ENCODE measurements around the gene OPTN.
"Not testable (repeated sequence)": the region's sequence is repeated elsewhere in the genome, so short reads cannot be mapped to it uniquely, and the experiment has no call there.

Gene OPTN

DNA sequence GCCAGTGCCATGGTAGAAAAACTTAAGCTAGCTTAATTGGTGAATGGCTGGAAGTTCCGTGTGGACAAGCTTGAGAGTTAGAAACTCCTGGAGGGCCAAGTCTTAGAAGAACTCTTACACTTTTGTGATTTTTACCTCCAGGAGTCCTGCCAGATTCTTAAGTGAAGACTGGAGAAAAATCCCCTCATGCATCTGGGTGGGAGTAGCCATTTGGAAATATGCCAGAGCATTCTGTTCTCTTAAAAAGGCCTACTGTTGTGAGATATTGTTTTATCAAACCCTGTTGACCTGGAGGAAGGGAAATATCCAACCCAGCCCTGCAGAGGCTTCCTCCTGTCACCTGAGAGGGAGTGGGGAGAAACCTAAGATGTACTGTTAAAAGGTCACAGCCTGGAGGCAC, 43.8 kb downstream of the OPTN start:
- Histone ChIP-seq H3K27ac (no peak overlapping the region), H3K4me3 (ENCODE audit: low read depth, low read length) (no peak overlapping the region), H3K4me1 (no peaks in the 10 kb centered on the region), H3K4me2 (ENCODE audit: low read length) (no peak overlapping the region), H3K9me3 (ENCODE audit: control insufficient read depth, low read length) (no peaks in the 10 kb centered on the region), H3K79me2 (no peaks in the 10 kb centered on the region), H3K36me3 (ENCODE audit: control insufficient read depth, insufficient read depth, low read length) (no peaks in the 10 kb centered on the region), H3K27me3 (ENCODE audit: control insufficient read depth, insufficient read depth, low read length) (no peaks in the 10 kb centered on the region), H2AFZ (no peak overlapping the region), H3K9ac (no peak overlapping the region)
- TF ChIP-seq, protein P1, sequence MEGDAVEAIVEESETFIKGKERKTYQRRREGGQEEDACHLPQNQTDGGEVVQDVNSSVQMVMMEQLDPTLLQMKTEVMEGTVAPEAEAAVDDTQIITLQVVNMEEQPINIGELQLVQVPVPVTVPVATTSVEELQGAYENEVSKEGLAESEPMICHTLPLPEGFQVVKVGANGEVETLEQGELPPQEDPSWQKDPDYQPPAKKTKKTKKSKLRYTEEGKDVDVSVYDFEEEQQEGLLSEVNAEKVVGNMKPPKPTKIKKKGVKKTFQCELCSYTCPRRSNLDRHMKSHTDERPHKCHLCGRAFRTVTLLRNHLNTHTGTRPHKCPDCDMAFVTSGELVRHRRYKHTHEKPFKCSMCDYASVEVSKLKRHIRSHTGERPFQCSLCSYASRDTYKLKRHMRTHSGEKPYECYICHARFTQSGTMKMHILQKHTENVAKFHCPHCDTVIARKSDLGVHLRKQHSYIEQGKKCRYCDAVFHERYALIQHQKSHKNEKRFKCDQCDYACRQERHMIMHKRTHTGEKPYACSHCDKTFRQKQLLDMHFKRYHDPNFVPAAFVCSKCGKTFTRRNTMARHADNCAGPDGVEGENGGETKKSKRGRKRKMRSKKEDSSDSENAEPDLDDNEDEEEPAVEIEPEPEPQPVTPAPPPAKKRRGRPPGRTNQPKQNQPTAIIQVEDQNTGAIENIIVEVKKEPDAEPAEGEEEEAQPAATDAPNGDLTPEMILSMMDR (IDR thresholded peaks at IDR 0.05): no peak

DNA sequence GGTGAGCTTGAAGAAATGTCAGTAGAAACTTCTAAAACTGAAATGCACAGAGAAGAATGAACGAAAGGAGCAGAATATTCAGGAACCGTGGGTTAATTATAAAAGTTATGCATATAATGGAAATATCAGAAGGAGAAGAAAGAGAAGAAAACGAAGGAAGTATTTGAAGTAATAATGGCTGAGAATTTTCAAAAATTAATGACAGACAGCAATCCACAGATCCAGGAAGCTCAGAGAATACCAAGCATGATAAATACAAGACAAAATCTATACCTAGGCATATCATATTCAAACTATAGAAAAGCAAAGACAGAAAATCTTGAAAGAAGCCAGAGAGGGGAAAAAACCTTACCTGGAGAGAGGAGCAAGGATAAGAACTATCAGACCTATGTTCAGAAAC, 44.9 kb downstream of the OPTN start:
- H3K4me1 ChIP-seq: no peaks in the 10 kb centered on the region
- H3K9ac ChIP-seq: no peak overlapping the region
- no peak overlapping the region for H3K4me3 ChIP-seq (ENCODE audit: low read depth, low read length)
- H3K27ac ChIP-seq: no peak overlapping the region
- H3K79me2 ChIP-seq: no peaks in the 10 kb centered on the region
- no peaks in the 10 kb centered on the region for H3K9me3 ChIP-seq (ENCODE audit: control insufficient read depth, low read length)
- no peaks in the 10 kb centered on the region for H3K36me3 ChIP-seq (ENCODE audit: control insufficient read depth, insufficient read depth, low read length)
- H3K4me2 ChIP-seq (ENCODE audit: low read length): no peak overlapping the region
- TF ChIP-seq, protein P1 (IDR thresholded peaks at IDR 0.05): no peak
- no peak overlapping the region for H2AFZ ChIP-seq
- no peaks in the 10 kb centered on the region for H3K27me3 ChIP-seq (ENCODE audit: control insufficient read depth, insufficient read depth, low read length)

DNA sequence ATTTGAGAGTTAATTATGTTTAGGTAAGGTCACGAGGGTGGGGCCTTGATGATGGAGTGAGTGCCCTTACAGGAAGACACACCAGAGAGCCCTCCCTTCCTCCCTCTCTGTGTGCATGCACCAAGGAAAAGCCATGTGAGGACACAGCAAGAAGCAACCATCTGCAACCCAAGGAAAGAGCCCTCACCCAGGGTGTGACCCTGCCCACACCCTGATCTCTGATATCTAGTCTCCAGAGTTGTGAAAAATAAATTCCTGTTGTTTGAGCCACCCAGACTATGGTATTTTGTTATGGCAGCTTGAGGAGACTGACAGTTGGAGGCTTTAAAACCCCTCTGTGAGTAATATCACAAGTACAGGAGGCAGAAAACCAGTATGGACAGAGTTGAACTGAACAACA, 46.4 kb downstream of the OPTN start:
- Histone ChIP-seq H3K27ac (no peak overlapping the region), H3K27me3 (ENCODE audit: control insufficient read depth, insufficient read depth, low read length) (no peaks in the 10 kb centered on the region), H3K4me3 (ENCODE audit: low read depth, low read length) (no peak overlapping the region), H2AFZ (no peak overlapping the region), H3K4me1 (no peaks in the 10 kb centered on the region), H3K9ac (no peak overlapping the region), H3K4me2 (ENCODE audit: low read length) (no peak overlapping the region), H3K9me3 (ENCODE audit: control insufficient read depth, low read length) (no peaks in the 10 kb centered on the region), H3K79me2 (no peaks in the 10 kb centered on the region), H3K36me3 (ENCODE audit: control insufficient read depth, insufficient read depth, low read length) (no peaks in the 10 kb centered on the region)
- TF ChIP-seq, protein P1 (IDR thresholded peaks at IDR 0.05): no peak

DNA sequence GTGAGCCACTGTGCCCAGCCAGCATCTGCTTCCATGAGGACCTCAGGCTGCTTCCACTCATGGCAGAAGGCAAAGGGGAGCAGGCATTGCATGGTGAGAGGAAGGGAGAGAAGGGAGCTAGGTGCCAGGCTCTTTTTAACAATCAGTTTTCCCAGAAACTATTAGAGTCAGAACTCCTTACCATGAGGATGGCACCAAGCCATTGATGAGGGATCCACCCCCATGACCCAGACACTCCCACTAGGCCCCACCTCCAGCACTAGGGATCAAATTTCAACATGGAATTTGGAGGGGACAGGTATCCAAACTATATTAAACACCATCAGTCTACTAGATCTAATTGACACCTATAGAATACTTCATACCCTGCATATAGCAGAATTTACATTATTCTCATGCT, 47.2 kb downstream of the OPTN start:
- Histone ChIP-seq H3K4me2 (ENCODE audit: low read length) (no peak overlapping the region), H3K36me3 (ENCODE audit: control insufficient read depth, insufficient read depth, low read length) (no peaks in the 10 kb centered on the region), H3K79me2 (no peaks in the 10 kb centered on the region), H3K27me3 (ENCODE audit: control insufficient read depth, insufficient read depth, low read length) (no peaks in the 10 kb centered on the region), H2AFZ (no peak overlapping the region), H3K4me3 (ENCODE audit: low read depth, low read length) (no peak overlapping the region), H3K4me1 (no peaks in the 10 kb centered on the region), H3K27ac (no peak overlapping the region), H3K9me3 (ENCODE audit: control insufficient read depth, low read length) (no peaks in the 10 kb centered on the region), H3K9ac (no peak overlapping the region)
- TF ChIP-seq, protein P1 (IDR thresholded peaks at IDR 0.05): no peak

DNA sequence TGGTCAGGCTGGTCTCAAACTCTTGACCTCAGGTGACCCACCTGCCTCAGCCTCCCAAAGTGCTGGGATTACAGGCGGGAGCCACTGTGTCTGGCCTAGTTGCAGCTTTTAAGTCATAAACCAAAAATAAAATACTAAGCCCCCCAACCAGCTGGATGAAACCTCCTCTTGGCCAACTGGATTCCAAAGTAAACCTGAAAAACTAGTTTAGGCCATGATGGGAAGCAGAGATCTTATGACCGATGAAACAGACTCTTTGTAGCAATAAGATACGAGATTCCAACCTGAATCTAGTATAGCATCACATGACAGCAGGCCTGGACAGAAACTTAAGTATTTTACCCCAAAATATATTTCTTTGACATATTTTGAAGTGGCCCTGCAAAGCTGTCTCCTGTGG, 52.3 kb downstream of the OPTN start:
- Histone ChIP-seq H3K27ac (no peak overlapping the region), H3K9ac (no peak overlapping the region), H2AFZ (no peak overlapping the region), H3K79me2 (no peaks in the 10 kb centered on the region), H3K4me2 (ENCODE audit: low read length) (no peak overlapping the region), H3K4me1 (no peaks in the 10 kb centered on the region), H3K27me3 (ENCODE audit: control insufficient read depth, insufficient read depth, low read length) (no peaks in the 10 kb centered on the region), H3K9me3 (ENCODE audit: control insufficient read depth, low read length) (no peaks in the 10 kb centered on the region), H3K36me3 (ENCODE audit: control insufficient read depth, insufficient read depth, low read length) (no peaks in the 10 kb centered on the region), H3K4me3 (ENCODE audit: low read depth, low read length) (no peak overlapping the region)
- TF ChIP-seq, protein P1 (IDR thresholded peaks at IDR 0.05): no peak

DNA sequence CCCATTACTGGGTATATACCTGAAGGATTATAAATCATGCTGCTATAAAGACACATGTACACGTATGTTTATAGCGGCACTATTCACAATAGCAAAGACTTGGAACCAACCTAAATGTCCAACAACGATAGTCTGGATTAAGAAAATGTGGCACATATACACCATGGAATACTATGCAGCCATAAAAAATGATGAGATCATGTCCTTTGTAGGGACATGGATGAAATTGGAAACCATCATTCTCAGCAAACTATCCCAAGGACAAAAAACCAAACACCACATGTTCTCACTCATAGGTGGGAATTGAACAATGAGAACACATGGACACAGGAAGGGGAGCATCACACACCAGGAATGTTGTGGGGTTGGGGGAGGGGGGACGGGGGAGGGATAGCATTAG, 55.9 kb downstream of the OPTN start:
- not testable (repeated sequence) for H3K27ac ChIP-seq; H3K79me2 ChIP-seq; H3K4me3 ChIP-seq (ENCODE audit: low read depth, low read length); H3K4me2 ChIP-seq (ENCODE audit: low read length); H3K9ac ChIP-seq; H3K36me3 ChIP-seq (ENCODE audit: control insufficient read depth, insufficient read depth, low read length); H3K4me1 ChIP-seq; H2AFZ ChIP-seq; H3K27me3 ChIP-seq (ENCODE audit: control insufficient read depth, insufficient read depth, low read length); H3K9me3 ChIP-seq (ENCODE audit: control insufficient read depth, low read length)

Data from parathyroid adenoma (tissue), 2 donors.